ENCODE measurements around the gene REX1BD. TPM values are rescaled to one million over a fixed set of nuclear protein-coding genes. Genes with fewer than 3 reads are reported as not detected.
A peak's percentile ranks its signal among the peaks of the same experiment; 100 is the strongest.

The REX1BD gene
- total RNA-seq, 1 donor from 2014 or later = 130 TPM

DNA sequence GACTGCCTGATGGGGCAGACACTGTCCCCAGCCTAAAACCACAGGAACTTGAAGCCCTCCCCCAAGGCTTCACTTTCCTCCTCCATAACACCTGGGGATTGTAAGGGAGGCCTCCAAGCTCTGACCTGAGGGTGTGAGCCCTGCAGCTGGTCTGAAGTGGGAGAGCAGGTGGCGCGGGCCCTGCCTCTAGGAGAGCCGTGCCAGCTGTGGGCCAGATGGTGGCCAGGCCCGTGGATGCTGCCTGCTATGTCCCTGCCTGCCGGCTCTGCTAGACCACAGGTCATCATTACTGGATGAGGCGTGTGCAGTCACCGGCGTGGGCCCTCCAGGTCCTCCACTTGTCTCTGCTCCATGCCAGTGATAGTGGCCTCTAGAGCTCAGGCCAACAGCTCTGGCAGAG, 44.7 kb downstream of the REX1BD start:
- Mint-ChIP-seq H3K27ac (no peak overlapping the region), H3K4me1 (peaks cover 22% of the 10 kb centered on the region), H3K27me3 (peaks cover 13% of the 10 kb centered on the region), H3K4me3 (no peak overlapping the region), H3K36me3 (ENCODE audit: low read depth) (peaks cover 1% of the 10 kb centered on the region), H3K9me3 (no peaks in the 10 kb centered on the region)
- DNase-seq = no peak
- intact Hi-C loops (cut with micrococcal nuclease) = no loop called here

DNA sequence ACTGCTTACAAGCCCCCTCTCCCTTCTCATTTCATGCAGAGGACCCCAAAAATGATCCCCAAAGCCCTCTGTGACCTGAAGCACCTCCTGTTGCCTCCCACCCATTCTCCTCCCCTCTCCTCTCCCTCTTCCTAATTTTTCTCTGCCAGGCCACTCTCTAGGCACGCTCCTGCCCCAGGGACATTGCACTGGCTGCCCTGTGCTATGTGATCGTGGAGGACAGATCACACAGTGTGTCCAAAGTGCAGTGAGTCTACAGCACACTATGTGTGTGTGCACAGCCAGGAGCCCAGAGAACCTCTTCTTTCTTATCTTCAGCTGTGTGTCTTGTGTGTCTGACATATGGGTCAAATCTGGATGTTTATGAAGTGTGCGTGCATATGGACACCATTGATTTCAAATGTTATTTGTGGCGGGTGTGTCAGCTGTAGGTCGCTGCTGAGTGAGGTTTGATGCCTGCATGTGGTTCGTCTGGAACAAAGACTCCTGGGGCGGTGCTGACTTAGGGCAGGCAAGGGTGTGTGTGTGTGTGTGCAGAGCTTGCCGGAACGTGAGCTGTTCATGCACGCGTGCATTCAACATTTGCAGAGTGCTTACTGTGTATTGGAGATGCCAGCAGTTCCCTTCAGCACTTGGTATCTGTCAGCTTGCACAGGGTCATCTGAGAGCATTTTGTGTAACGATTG, 46.2 kb downstream of the REX1BD start:
- Mint-ChIP-seq H3K27ac (no peak overlapping the region), H3K9me3 (no peaks in the 10 kb centered on the region), H3K27me3 (peaks cover 12% of the 10 kb centered on the region), H3K4me1 (peaks cover 22% of the 10 kb centered on the region), H3K36me3 (ENCODE audit: low read depth) (peaks cover 3% of the 10 kb centered on the region), H3K4me3 (no peak overlapping the region)
- intact Hi-C loops (cut with micrococcal nuclease) = loop anchor here (5.0 kb wide), 1 partner anchor 37 kb away; no protein-coding TSS in a partner anchor
- peak; percentile 66 for DNase-seq

DNA sequence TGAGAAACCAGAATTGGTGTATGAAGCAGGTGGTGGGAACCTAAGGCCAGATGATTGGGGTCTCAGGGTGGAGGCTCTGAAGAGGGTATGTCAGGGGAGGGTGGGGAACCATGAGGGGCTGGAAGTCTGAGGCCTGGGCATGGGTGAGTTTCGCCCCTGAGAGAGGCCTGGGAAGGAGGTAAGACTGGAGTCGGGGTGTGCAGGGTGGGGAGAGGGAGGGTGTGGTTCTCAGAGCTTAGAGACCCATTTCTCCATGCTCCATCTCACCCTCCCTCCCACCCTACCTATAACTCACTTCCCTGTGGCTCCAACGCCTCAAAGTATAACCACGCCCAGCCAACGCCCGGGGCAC, 47.2 kb downstream of the REX1BD start:
- Mint-ChIP-seq H3K4me3 (peak overlapping the region; percentile 99), H3K27me3 (peaks cover 9% of the 10 kb centered on the region), H3K27ac (peak overlapping the region; percentile 93), H3K4me1 (peaks cover 22% of the 10 kb centered on the region), H3K36me3 (ENCODE audit: low read depth) (peaks cover 3% of the 10 kb centered on the region), H3K9me3 (no peaks in the 10 kb centered on the region)
- intact Hi-C loops (cut with micrococcal nuclease) = loop anchor here (1.0 to 5.0 kb wide), 5 partner anchors 39 to 296 kb away; partner anchors contain the start of genes COPE, DDX49 and ELL
- DNase-seq = no peak

DNA sequence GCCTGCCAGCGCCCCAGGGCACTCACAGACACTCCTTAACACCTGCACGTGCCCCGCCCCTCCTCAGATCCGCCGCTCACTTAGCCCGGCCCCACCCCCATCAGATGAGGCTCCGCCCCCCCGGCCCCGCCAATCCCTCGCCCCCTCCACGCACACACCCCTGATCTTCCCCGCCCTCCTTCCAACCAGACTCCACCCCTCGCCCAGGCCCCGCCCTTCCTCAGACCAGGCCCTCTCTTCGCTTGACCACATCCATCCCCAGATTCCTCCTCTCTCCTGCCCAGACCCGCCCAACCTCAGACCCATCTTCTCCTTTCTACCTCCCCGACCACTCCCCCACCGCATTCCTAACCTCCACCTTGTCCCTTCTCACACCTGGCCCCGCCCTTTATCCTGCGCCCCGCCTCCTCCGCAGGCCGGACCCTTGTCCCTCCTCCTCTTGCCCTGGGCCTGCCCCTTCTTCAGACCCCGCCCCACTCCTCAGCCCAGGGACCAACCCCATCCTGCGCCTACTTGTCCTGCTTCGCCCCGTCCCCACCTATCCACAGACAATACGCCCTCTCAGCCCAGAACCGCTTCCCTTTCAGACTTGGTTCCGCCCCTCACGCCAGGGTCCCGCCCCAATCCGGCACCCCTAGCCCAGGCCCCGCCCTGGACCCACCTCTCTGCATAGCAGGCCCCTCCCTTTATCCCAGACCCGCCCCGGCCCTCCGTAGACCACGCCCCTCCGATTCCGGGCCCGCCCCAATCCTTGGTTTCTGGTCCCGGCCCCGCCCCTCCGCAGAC, 47.8 kb downstream of the REX1BD start:
- peaks cover 22% of the 10 kb centered on the region for H3K4me1 Mint-ChIP-seq
- peaks cover 9% of the 10 kb centered on the region for H3K27me3 Mint-ChIP-seq
- H3K4me3 Mint-ChIP-seq = peak overlapping the region; percentile 99
- peaks cover 3% of the 10 kb centered on the region for H3K36me3 Mint-ChIP-seq (ENCODE audit: low read depth)
- intact Hi-C loops (cut with micrococcal nuclease) = loop anchor here (1.0 to 5.0 kb wide), 5 partner anchors 39 to 296 kb away; partner anchors contain the start of genes COPE, DDX49 and ELL
- peak; percentile 100 for DNase-seq
- H3K27ac Mint-ChIP-seq = peak overlapping the region; percentile 93
- no peaks in the 10 kb centered on the region for H3K9me3 Mint-ChIP-seq

DNA sequence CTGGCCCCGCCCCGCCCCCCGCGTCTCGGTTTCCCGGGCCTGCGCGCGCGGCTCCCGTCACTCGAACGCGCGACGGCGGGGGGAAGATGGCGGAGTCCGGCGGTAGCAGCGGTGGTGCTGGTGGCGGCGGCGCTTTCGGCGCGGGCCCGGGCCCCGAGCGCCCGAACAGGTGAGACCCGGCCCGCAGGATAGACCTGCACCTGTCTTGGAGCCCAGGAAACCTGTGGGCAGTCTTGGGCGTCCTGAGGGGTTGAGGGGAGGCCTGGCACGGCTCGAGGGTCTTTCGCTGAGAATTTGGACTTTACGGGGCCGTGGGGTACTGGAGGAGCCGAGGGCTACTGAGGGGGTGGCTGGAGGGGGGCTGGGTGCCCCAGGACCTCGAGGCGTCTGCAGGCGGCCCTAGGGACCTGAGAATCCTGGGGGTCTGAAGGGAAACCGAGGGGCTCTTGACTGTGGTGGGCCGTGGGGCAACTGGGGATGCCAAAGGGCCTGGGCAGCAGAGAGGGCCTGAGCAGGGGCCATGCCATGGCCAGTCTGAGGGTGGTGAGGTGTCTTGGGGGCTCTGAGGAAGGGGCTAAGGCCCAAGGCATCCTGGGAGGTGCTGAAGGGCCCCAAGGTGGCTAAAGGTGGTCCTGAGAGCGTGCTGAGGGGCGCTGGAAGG, 48.5 kb downstream of the REX1BD start, which contains the start of gene KLHL26:
KLHL26 (plus strand) TSS at position 60 of the 661 bp plus-strand sequence; CDS start at position 87, 27 bp downstream.
- intact Hi-C loops (cut with micrococcal nuclease) = loop anchor here (1.0 to 5.0 kb wide), 5 partner anchors 40 to 295 kb away; partner anchors contain the start of genes COPE, DDX49 and ELL
- DNase-seq = peak; percentile 65
- H3K9me3 Mint-ChIP-seq = no peaks in the 10 kb centered on the region
- peaks cover 9% of the 10 kb centered on the region for H3K27me3 Mint-ChIP-seq
- H3K27ac Mint-ChIP-seq = peak within 1 kb of the TSS; percentile 93
- peaks cover 22% of the 10 kb centered on the region for H3K4me1 Mint-ChIP-seq
- H3K36me3 Mint-ChIP-seq (ENCODE audit: low read depth) = peaks cover 3% of the 10 kb centered on the region
- peak within 1 kb of the TSS; percentile 99 for H3K4me3 Mint-ChIP-seq

DNA sequence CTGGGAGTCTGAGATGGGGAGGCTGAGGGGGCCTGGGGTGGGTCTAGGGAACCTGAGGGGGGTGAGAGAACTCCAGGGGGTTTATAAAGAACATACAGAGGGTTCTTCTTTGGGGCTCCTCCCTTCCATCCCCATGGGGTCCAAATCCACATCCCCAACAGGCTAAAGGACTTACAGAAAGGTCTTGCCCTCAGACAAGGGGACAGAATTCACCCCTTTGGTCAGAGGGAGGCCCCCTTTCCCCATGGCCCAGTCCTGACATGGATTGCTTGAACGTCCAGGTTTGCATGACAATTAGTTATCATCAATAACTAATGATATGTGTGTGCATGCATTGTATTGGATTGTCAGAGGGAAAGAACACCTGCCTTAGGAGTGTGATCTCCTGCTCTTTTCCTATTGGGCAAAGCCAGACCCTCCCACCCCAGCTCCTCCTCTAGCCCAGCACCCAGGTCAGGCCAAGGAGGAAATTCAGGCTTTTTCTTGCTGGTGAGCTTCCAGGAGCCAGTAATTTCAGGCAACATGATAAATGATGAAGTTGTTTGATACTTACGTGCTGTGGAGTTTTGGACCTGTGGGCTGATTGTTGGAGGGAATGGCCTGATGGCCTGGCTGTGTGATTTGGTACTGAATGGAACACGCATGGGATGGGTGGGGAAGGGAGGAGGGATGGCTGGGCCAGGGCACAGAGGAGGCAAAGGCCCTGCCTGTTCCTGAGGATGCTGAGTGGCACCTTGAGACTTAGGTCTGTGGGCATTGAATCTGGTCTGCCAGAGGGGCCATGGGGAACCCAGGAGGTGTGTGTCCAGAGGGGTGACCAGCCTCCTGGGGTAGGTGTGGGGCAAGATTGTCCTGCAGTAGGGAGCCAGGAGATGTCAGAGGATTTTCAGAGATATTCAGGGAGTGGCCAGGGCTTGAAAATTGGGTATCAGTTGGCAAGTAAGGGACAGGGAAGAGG, 49.4 kb downstream of the REX1BD start:
- Mint-ChIP-seq H3K27ac (peak overlapping the region; percentile 76), H3K4me3 (peak overlapping the region; percentile 99), H3K9me3 (no peaks in the 10 kb centered on the region), H3K36me3 (ENCODE audit: low read depth) (peaks cover 3% of the 10 kb centered on the region), H3K27me3 (peaks cover 9% of the 10 kb centered on the region), H3K4me1 (peaks cover 22% of the 10 kb centered on the region)
- peak; percentile 62 for DNase-seq
- intact Hi-C loops (cut with micrococcal nuclease) = loop anchor here (5.0 kb wide), 1 partner anchor 41 kb away; no protein-coding TSS in a partner anchor

DNA sequence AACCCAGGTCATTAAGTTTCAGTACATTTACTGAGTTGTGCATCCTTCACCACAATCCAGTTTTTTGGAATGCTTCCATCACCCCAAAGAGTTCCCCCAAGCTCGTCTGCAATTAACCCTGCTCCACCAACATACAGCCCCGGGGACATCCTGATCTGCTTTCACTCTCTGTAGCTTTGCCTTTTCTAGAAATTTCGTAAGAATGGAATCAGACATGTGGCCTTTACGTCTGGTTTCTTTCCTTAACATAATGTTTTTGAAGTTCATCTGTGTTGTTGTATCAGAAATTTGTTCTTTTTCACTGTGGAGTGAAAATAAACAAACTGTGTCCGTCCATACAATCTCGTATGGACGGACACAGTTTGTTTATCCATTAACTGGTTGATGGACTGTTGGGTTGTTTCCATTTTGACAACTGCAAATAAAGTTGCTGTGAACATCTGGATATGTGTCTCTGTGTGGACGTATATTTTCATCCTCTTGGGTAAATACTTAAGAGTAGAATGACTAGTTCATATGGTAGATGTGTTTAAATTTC, 51.2 kb downstream of the REX1BD start:
- no peak for DNase-seq
- peaks cover 7% of the 10 kb centered on the region for H3K36me3 Mint-ChIP-seq (ENCODE audit: low read depth)
- intact Hi-C loops (cut with micrococcal nuclease) = loop anchor here (5.0 kb wide), 1 partner anchor 42 kb away; no protein-coding TSS in a partner anchor
- peaks cover 26% of the 10 kb centered on the region for H3K4me1 Mint-ChIP-seq
- no peak overlapping the region for H3K27ac Mint-ChIP-seq
- no peaks in the 10 kb centered on the region for H3K9me3 Mint-ChIP-seq
- no peak overlapping the region for H3K4me3 Mint-ChIP-seq
- H3K27me3 Mint-ChIP-seq = peaks cover 2% of the 10 kb centered on the region

Other genes with a start within 250 kb of the REX1BD start
- gene PGPEP1, start 248.2 kb upstream of the REX1BD start, total RNA-seq = 14.6 and 18.5 TPM in 2 replicates
- 0.26 TPM in 1 of 2 replicates, not detected in the other for gene GDF15, start 202.6 kb upstream of the REX1BD start, total RNA-seq
- not detected in 2 replicates for gene LRRC25, start 191.2 kb upstream of the REX1BD start, total RNA-seq
- gene SSBP4, start 169.4 kb upstream of the REX1BD start, total RNA-seq = 154 TPM in 2 replicates
- 9.9 and 10.9 TPM in 2 replicates for gene ISYNA1, start 150.7 kb upstream of the REX1BD start, total RNA-seq
- 25.5 and 27.8 TPM in 2 replicates for gene ELL, start 66.7 kb upstream of the REX1BD start, total RNA-seq
- 170 and 173 TPM in 2 replicates for gene FKBP8, start 45.2 kb upstream of the REX1BD start, total RNA-seq
- gene KXD1, start 30.9 kb upstream of the REX1BD start, total RNA-seq = 124 and 134 TPM in 2 replicates
- gene UBA52, start 16.9 kb upstream of the REX1BD start, total RNA-seq = 1,581 and 1,604 TPM in 2 replicates
- not detected in 2 replicates for gene CRLF1, start 18.0 kb downstream of the REX1BD start, total RNA-seq
- gene TMEM59L, start 24.1 kb downstream of the REX1BD start, total RNA-seq = not detected in 2 replicates
- 12.1 and 14.0 TPM in 2 replicates for gene KLHL26, start 48.2 kb downstream of the REX1BD start, total RNA-seq
- gene CRTC1, start 94.9 kb downstream of the REX1BD start, total RNA-seq = 7.1 and 7.2 TPM in 2 replicates
- gene COMP, start 202.5 kb downstream of the REX1BD start, total RNA-seq = not detected in 2 replicates
- 97.6 and 110 TPM in 2 replicates for gene UPF1, start 243.2 kb downstream of the REX1BD start, total RNA-seq